Measurements from ENCODE around the gene MRPL19.

MRPL19 gene

DNA sequence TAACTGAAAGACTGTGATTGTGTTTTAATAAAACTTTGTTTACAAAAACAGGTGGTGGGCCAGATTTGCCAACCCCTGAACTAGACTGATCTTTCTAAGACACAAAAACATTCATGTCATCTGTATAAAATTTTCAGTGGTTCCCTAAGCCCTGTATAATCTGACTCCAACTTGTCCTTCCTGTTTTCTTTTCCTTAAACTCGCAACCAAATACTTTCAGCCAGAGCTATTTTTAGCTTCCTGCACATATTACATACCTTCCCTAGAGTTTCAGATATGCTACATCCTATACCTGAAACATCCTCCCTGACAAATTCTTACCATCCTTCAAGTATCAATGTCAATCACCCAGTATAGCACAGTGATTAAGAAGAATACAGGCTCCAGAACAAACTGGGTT lies 59.3 kb downstream of the MRPL19 start:
- TF ChIP-seq, protein P1, sequence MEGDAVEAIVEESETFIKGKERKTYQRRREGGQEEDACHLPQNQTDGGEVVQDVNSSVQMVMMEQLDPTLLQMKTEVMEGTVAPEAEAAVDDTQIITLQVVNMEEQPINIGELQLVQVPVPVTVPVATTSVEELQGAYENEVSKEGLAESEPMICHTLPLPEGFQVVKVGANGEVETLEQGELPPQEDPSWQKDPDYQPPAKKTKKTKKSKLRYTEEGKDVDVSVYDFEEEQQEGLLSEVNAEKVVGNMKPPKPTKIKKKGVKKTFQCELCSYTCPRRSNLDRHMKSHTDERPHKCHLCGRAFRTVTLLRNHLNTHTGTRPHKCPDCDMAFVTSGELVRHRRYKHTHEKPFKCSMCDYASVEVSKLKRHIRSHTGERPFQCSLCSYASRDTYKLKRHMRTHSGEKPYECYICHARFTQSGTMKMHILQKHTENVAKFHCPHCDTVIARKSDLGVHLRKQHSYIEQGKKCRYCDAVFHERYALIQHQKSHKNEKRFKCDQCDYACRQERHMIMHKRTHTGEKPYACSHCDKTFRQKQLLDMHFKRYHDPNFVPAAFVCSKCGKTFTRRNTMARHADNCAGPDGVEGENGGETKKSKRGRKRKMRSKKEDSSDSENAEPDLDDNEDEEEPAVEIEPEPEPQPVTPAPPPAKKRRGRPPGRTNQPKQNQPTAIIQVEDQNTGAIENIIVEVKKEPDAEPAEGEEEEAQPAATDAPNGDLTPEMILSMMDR (IDR thresholded peaks at IDR 0.05; ENCODE audit: low read depth, low read length, poor library complexity, severe bottlenecking) = no peak
- no peak for TF ChIP-seq EZH2phosphoT487 (IDR thresholded peaks at IDR 0.05; ENCODE audit: borderline replicate concordance, low read length)
- Histone ChIP-seq H3K9me3 (ENCODE audit: control insufficient read depth, insufficient read depth, low read length) (no peaks in the 10 kb centered on the region), H3K79me2 (ENCODE audit: control insufficient read depth, low read length) (peaks cover 38% of the 10 kb centered on the region), H3K4me2 (ENCODE audit: low read length) (no peak overlapping the region), H3K36me3 (ENCODE audit: control insufficient read depth, low read length) (peaks cover 60% of the 10 kb centered on the region), H3K27ac (ENCODE audit: low read depth, low read length) (no peak overlapping the region), H3K4me3 (ENCODE audit: low read length) (no peak overlapping the region), H3K4me1 (ENCODE audit: control insufficient read depth, low read length) (peaks cover 13% of the 10 kb centered on the region), H4K20me1 (ENCODE audit: control insufficient read depth, insufficient read depth, low read depth, low read length) (no peaks in the 10 kb centered on the region), H3K9me2 (replicated peaks; ENCODE audit: control insufficient read depth, low read length) (no peaks in the 10 kb centered on the region), H3K27me3 (ENCODE audit: control insufficient read depth, low read length) (no peaks in the 10 kb centered on the region), H3F3A (ENCODE audit: control insufficient read depth, insufficient read depth) (peaks cover 5% of the 10 kb centered on the region)

DNA sequence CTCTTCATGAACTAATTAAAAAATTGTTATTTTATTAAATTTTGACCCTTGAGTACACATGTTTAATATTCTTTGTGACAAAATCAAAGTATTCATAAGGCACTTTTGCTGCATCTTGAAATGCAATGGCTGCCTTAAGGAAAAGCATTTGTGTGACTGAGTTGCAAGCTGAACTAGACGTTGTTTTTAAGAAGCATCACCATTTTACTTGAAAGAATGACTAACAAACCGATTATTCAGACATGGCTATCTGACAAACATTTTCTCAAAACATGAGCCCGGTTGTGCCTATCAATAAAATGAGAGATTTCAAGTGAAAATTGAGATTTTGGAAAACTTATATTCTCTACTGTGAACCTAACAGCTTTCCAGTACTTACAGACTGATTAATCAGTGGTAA lies 61.3 kb downstream of the MRPL19 start:
- H3K27ac ChIP-seq (ENCODE audit: low read depth, low read length) = no peak overlapping the region

DNA sequence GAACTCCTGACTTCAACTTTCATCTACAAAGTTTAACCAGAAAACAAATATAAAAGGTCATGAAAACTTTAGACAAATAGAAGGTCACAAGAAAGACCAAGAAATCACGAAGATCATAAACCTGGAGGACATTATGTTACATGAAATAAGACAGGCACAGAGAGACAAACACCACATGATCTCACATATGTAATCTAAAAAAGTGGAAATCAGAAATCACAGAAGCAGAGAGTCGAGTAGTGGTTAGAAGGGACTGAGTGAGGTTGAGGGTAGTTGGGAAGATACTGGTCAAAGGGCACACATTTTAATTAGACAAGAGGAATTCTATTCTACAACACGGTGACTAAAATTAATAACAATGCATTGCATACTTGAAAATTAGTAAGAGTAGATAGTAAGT lies 62.7 kb downstream of the MRPL19 start:
- Histone ChIP-seq H3K9me2 (replicated peaks; ENCODE audit: control insufficient read depth, low read length) (no peaks in the 10 kb centered on the region), H3K9me3 (ENCODE audit: control insufficient read depth, insufficient read depth, low read length) (no peaks in the 10 kb centered on the region), H3K4me3 (ENCODE audit: low read length) (peak overlapping the region; percentile 79), H3F3A (ENCODE audit: control insufficient read depth, insufficient read depth) (peaks cover 5% of the 10 kb centered on the region), H3K4me1 (ENCODE audit: control insufficient read depth, low read length) (peaks cover 20% of the 10 kb centered on the region), H3K4me2 (ENCODE audit: low read length) (peak overlapping the region; percentile 94), H3K27me3 (ENCODE audit: control insufficient read depth, low read length) (no peaks in the 10 kb centered on the region), H3K36me3 (ENCODE audit: control insufficient read depth, low read length) (peaks cover 30% of the 10 kb centered on the region), H4K20me1 (ENCODE audit: control insufficient read depth, insufficient read depth, low read depth, low read length) (no peaks in the 10 kb centered on the region), H3K79me2 (ENCODE audit: control insufficient read depth, low read length) (peaks cover 38% of the 10 kb centered on the region), H3K27ac (ENCODE audit: low read depth, low read length) (no peak overlapping the region)
- TF ChIP-seq EZH2phosphoT487 (IDR thresholded peaks at IDR 0.05; ENCODE audit: borderline replicate concordance, low read length) = no peak
- TF ChIP-seq, protein P1 (IDR thresholded peaks at IDR 0.05; ENCODE audit: low read depth, low read length, poor library complexity, severe bottlenecking) = no peak

More for the DNA sequence above, 61.3 kb downstream of the MRPL19 start:
- H3K9me2 ChIP-seq (replicated peaks; ENCODE audit: control insufficient read depth, low read length) = no peaks in the 10 kb centered on the region
- 0 out of 2 replicates have a peak overlapping the region, but pooled peaks have one; percentile 94 for H3K4me2 ChIP-seq (ENCODE audit: low read length)
- H3K27me3 ChIP-seq (ENCODE audit: control insufficient read depth, low read length) = no peaks in the 10 kb centered on the region
- peaks cover 20% of the 10 kb centered on the region for H3K4me1 ChIP-seq (ENCODE audit: control insufficient read depth, low read length)
- no peaks in the 10 kb centered on the region for H4K20me1 ChIP-seq (ENCODE audit: control insufficient read depth, insufficient read depth, low read depth, low read length)
- H3K79me2 ChIP-seq (ENCODE audit: control insufficient read depth, low read length) = peaks cover 38% of the 10 kb centered on the region
- peaks cover 5% of the 10 kb centered on the region for H3F3A ChIP-seq (ENCODE audit: control insufficient read depth, insufficient read depth)
- peaks cover 43% of the 10 kb centered on the region for H3K36me3 ChIP-seq (ENCODE audit: control insufficient read depth, low read length)
- TF ChIP-seq, protein P1 (IDR thresholded peaks at IDR 0.05; ENCODE audit: low read depth, low read length, poor library complexity, severe bottlenecking) = no peak
- no peak for TF ChIP-seq EZH2phosphoT487 (IDR thresholded peaks at IDR 0.05; ENCODE audit: borderline replicate concordance, low read length)
- H3K9me3 ChIP-seq (ENCODE audit: control insufficient read depth, insufficient read depth, low read length) = no peaks in the 10 kb centered on the region
- H3K4me3 ChIP-seq (ENCODE audit: low read length) = no peak overlapping the region

All from DOHH2 (cell line).